Measurements from ENCODE around the gene VAMP7. TPM values are rescaled to one million over a fixed set of nuclear protein-coding genes. Genes with fewer than 3 reads are reported as not detected.

VAMP7 gene
- total and polyA plus RNA-seq, 9 donors, result 15.9 to 42.9 (median 23.0) TPM

Small RNAs within 50 kb of the gene (small RNA-seq; reads per million reads assigned to genes)
- gene DPH3P2, result not detected

Other genes with a start within 250 kb of the VAMP7 start
- gene IL9R, start 116.4 kb downstream of the VAMP7 start, total RNA-seq, result under 1 TPM in 3 of 7 donors, not detected in 4; 0.11 to 0.20 (median 0.12) TPM
- under 1 TPM in 1 of 2 donors, not detected in 1; 0.05 TPM for gene IL9R, start 116.4 kb downstream of the VAMP7 start, polyA plus RNA-seq